ENCODE measurements around the gene COL17A1. TPM values are rescaled to one million over a fixed set of nuclear protein-coding genes. Genes with fewer than 3 reads are reported as not detected.

Gene COL17A1
- total RNA-seq, 1 experiment from 2014 or later, result 3.5 TPM

DNA sequence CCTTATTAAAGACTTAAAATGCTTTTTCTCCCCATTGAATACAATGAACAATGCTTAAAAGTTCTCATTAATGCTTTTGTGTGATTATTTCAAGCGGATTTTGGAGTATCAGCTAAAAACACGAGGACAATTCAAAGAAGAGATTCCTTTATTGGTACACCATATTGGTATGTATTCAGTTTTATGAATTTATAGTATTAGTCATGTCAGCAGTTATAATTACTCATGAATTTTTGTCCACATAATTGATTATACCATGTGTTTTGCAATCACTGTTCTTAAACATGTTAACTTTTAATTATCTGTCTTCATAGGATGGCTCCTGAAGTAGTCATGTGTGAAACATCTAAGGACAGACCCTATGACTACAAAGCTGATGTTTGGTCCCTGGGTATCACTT, 86.9 kb downstream of the COL17A1 start (continued):
- TF ChIP-seq, protein P1, sequence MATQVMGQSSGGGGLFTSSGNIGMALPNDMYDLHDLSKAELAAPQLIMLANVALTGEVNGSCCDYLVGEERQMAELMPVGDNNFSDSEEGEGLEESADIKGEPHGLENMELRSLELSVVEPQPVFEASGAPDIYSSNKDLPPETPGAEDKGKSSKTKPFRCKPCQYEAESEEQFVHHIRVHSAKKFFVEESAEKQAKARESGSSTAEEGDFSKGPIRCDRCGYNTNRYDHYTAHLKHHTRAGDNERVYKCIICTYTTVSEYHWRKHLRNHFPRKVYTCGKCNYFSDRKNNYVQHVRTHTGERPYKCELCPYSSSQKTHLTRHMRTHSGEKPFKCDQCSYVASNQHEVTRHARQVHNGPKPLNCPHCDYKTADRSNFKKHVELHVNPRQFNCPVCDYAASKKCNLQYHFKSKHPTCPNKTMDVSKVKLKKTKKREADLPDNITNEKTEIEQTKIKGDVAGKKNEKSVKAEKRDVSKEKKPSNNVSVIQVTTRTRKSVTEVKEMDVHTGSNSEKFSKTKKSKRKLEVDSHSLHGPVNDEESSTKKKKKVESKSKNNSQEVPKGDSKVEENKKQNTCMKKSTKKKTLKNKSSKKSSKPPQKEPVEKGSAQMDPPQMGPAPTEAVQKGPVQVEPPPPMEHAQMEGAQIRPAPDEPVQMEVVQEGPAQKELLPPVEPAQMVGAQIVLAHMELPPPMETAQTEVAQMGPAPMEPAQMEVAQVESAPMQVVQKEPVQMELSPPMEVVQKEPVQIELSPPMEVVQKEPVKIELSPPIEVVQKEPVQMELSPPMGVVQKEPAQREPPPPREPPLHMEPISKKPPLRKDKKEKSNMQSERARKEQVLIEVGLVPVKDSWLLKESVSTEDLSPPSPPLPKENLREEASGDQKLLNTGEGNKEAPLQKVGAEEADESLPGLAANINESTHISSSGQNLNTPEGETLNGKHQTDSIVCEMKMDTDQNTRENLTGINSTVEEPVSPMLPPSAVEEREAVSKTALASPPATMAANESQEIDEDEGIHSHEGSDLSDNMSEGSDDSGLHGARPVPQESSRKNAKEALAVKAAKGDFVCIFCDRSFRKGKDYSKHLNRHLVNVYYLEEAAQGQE (IDR thresholded peaks at IDR 0.05; ENCODE audit: low read depth), result no peak
- TF ChIP-seq ZNF274 (IDR thresholded peaks at IDR 0.05; ENCODE audit: low read depth, low read length), result no peak
- TF ChIP-seq SRF (IDR thresholded peaks at IDR 0.05; ENCODE audit: low read depth), result no peak
- no peak for TF ChIP-seq EZH2phosphoT487 (IDR thresholded peaks at IDR 0.05; ENCODE audit: borderline replicate concordance)

DNA sequence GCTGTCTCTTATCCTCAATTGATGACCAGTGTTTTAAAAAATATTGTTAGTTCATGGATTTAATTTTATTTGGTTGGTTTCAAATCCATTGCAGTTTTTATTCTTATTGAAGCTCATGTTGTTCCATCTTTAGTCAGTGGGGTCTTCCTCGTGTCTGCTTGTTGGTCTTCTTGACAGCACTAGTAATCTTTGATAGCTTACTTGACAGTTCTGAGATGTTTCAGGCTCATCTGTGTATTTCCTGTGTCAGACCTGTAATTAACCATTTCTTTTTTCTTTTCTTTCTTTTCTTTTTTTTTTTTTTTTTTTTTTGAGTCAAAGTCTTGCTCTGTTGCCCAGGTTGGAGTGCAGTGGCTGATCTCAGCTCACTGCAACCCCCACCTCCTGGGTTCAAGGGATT, 90.5 kb downstream of the COL17A1 start:
- no peak overlapping the region for H3K4me3 ChIP-seq (replicated peaks in 1 of 2; ENCODE audit: low read depth in 1 of 2, low read length in 2 of 2)
- no peak for DNase-seq (ENCODE audit: low read depth, low spot score)
- intact Hi-C loops (cut with micrococcal nuclease), result no loop called here

More for the DNA sequence above, 90.5 kb downstream of the COL17A1 start:
- 0 out of 2 replicates have a peak, but pooled peaks cover 14% of the 10 kb centered on the region for H4K20me1 ChIP-seq (ENCODE audit: insufficient read depth)
- peaks cover 25 to 54% of the 10 kb centered on the region in 2 experiments for H3K36me3 ChIP-seq (ENCODE audit: control insufficient read depth in 1 of 2, insufficient read depth in 2 of 2, low read length in 2 of 2)
- no TSS peak for BruUV-seq (replicated peaks)
- H3K9me2 ChIP-seq (ENCODE audit: insufficient read depth), result no peaks in the 10 kb centered on the region
- H3K79me2 ChIP-seq (ENCODE audit: insufficient read depth, low read length), result peaks cover 63% of the 10 kb centered on the region
- POLR2A ChIA-PET, result no interaction called here
- no peak overlapping the region for H2AFZ ChIP-seq (ENCODE audit: low read depth, low read length, poor library complexity, severe bottlenecking)
- no peak overlapping the region for H3K9ac ChIP-seq (ENCODE audit: low read length)
- H3K4me2 ChIP-seq (ENCODE audit: low read length), result no peak overlapping the region
- no peaks in the 10 kb centered on the region for H3K27me3 ChIP-seq (ENCODE audit: insufficient read depth, low read length)
- TF ChIP-seq EZH2 (IDR thresholded peaks at IDR 0.05), result no peak
- no peak for TF ChIP-seq CBX3 (IDR thresholded peaks at IDR 0.05; ENCODE audit: low read depth)
- TF ChIP-seq, protein P2, sequence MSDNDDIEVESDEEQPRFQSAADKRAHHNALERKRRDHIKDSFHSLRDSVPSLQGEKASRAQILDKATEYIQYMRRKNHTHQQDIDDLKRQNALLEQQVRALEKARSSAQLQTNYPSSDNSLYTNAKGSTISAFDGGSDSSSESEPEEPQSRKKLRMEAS (IDR thresholded peaks at IDR 0.05), result no peak
- no peak for TF ChIP-seq SIN3A (IDR thresholded peaks at IDR 0.05; ENCODE audit: low read depth)
- TF ChIP-seq, protein P3, sequence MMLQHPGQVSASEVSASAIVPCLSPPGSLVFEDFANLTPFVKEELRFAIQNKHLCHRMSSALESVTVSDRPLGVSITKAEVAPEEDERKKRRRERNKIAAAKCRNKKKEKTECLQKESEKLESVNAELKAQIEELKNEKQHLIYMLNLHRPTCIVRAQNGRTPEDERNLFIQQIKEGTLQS (IDR thresholded peaks at IDR 0.05), result no peak
- TF ChIP-seq POLR2AphosphoS5 (IDR thresholded peaks at IDR 0.05; ENCODE audit: low read depth, low read length), result no peak
- no peak for TF ChIP-seq CEBPB (IDR thresholded peaks at IDR 0.05; ENCODE audit: low read depth)
- no peak for TF ChIP-seq JUND (IDR thresholded peaks at IDR 0.05)
- no peak for TF ChIP-seq FOSL1 (IDR thresholded peaks at IDR 0.05; ENCODE audit: low read depth)
- TF ChIP-seq, protein P4, sequence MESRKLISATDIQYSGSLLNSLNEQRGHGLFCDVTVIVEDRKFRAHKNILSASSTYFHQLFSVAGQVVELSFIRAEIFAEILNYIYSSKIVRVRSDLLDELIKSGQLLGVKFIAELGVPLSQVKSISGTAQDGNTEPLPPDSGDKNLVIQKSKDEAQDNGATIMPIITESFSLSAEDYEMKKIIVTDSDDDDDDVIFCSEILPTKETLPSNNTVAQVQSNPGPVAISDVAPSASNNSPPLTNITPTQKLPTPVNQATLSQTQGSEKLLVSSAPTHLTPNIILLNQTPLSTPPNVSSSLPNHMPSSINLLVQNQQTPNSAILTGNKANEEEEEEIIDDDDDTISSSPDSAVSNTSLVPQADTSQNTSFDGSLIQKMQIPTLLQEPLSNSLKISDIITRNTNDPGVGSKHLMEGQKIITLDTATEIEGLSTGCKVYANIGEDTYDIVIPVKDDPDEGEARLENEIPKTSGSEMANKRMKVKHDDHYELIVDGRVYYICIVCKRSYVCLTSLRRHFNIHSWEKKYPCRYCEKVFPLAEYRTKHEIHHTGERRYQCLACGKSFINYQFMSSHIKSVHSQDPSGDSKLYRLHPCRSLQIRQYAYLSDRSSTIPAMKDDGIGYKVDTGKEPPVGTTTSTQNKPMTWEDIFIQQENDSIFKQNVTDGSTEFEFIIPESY (IDR thresholded peaks at IDR 0.05; ENCODE audit: extremely low read depth, insufficient replicate concordance, low read length), result no peak
- TF ChIP-seq, protein P5, sequence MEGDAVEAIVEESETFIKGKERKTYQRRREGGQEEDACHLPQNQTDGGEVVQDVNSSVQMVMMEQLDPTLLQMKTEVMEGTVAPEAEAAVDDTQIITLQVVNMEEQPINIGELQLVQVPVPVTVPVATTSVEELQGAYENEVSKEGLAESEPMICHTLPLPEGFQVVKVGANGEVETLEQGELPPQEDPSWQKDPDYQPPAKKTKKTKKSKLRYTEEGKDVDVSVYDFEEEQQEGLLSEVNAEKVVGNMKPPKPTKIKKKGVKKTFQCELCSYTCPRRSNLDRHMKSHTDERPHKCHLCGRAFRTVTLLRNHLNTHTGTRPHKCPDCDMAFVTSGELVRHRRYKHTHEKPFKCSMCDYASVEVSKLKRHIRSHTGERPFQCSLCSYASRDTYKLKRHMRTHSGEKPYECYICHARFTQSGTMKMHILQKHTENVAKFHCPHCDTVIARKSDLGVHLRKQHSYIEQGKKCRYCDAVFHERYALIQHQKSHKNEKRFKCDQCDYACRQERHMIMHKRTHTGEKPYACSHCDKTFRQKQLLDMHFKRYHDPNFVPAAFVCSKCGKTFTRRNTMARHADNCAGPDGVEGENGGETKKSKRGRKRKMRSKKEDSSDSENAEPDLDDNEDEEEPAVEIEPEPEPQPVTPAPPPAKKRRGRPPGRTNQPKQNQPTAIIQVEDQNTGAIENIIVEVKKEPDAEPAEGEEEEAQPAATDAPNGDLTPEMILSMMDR (IDR thresholded peaks at IDR 0.05 in 2 of 3, conservative IDR thresholded peaks at IDR 0.05 in 1 of 3; ENCODE audit: borderline replicate concordance in 1 of 3, insufficient read depth in 1 of 3, low read depth in 2 of 3, low read length in 2 of 3), result no peak
- no peak for TF ChIP-seq SP1 (IDR thresholded peaks at IDR 0.05; ENCODE audit: low read depth)
- no peak for TF ChIP-seq ZFX (IDR thresholded peaks at IDR 0.05)
- no peak for TF ChIP-seq POLR2A (IDR thresholded peaks at IDR 0.05; ENCODE audit: borderline replicate concordance, extremely low read depth, insufficient read depth, insufficient read length)
- no peak for TF ChIP-seq SRF (IDR thresholded peaks at IDR 0.05; ENCODE audit: low read depth)
- H3K27ac ChIP-seq (ENCODE audit: low read depth, low read length), result no peak overlapping the region
- H3K9me3 ChIP-seq (ENCODE audit: control insufficient read depth in 1 of 2, insufficient read depth in 1 of 2, low read depth in 1 of 2, low read length in 2 of 2), result no peaks in the 10 kb centered on the region
- H3K4me1 ChIP-seq (ENCODE audit: control insufficient read depth in 1 of 2, insufficient read depth in 2 of 2, low read length in 2 of 2), result no peaks in the 10 kb centered on the region
- CTCF ChIA-PET, result interaction anchor here (1.1 kb wide), 1 partner anchor 144 kb away, joined by 3 read pairs; no protein-coding TSS in a partner anchor
- RAD21 ChIA-PET (ENCODE audit: low non-redundant PET in 1 of 2, low total read pairs in 2 of 2, uncharacterized antibody in 2 of 2, unreplicated experiment in 2 of 2), result interaction anchor here in 1 of 2 experiments (0.7 kb wide), 1 partner anchor 133 kb away, joined by 6 read pairs; no protein-coding TSS in a partner anchor
- no peak for ATAC-seq
